ENCODE results near the gene BEAN1.

Gene BEAN1

GRCh38 chr16:66516509-66516807, 89.4 kb downstream of the BEAN1 start:
- Mint-ChIP-seq H3K9me3 (no peaks in the 10 kb centered on the region), H3K4me3 (peak overlapping the region; percentile 67), H3K27ac (peak overlapping the region; percentile 93), H3K27me3 (no peaks in the 10 kb centered on the region), H3K36me3 (no peaks in the 10 kb centered on the region), H3K4me1 (peaks cover 59% of the 10 kb centered on the region)
- peak; percentile 60 for ATAC-seq

GRCh38 chr16:66516808-66517585, 89.9 kb downstream of the BEAN1 start:
- Mint-ChIP-seq H3K4me1 (peaks cover 64% of the 10 kb centered on the region), H3K4me3 (peak overlapping the region; percentile 67), H3K9me3 (no peaks in the 10 kb centered on the region), H3K36me3 (no peaks in the 10 kb centered on the region), H3K27ac (peak overlapping the region; percentile 93), H3K27me3 (no peaks in the 10 kb centered on the region)
- ATAC-seq = peak; percentile 97

- H3K4me1 Mint-ChIP-seq = peaks cover 71% of the 10 kb centered on the region
- peak overlapping the region; percentile 93 for H3K27ac Mint-ChIP-seq
- no peaks in the 10 kb centered on the region for H3K27me3 Mint-ChIP-seq
- ATAC-seq = no peak
- no peaks in the 10 kb centered on the region for H3K36me3 Mint-ChIP-seq
- peak overlapping the region; percentile 67 for H3K4me3 Mint-ChIP-seq
- no peaks in the 10 kb centered on the region for H3K9me3 Mint-ChIP-seq
Measured at GRCh38 chr16:66517586-66518263, 90.6 kb downstream of the BEAN1 start.

GRCh38 chr16:66519482-66520373, 92.6 kb downstream of the BEAN1 start:
- Mint-ChIP-seq H3K27ac (peak overlapping the region; percentile 59), H3K4me1 (peaks cover 91% of the 10 kb centered on the region), H3K36me3 (no peaks in the 10 kb centered on the region), H3K4me3 (no peak overlapping the region), H3K9me3 (no peaks in the 10 kb centered on the region), H3K27me3 (no peaks in the 10 kb centered on the region)
- ATAC-seq = no peak

GRCh38 chr16:66520406-66521170, 93.5 kb downstream of the BEAN1 start:
- no peak for ATAC-seq

GRCh38 chr16:66521252-66521713, 94.2 kb downstream of the BEAN1 start:
- Mint-ChIP-seq H3K9me3 (no peaks in the 10 kb centered on the region), H3K4me3 (no peak overlapping the region), H3K4me1 (peaks cover 91% of the 10 kb centered on the region), H3K36me3 (no peaks in the 10 kb centered on the region), H3K27ac (peak overlapping the region; percentile 61), H3K27me3 (no peaks in the 10 kb centered on the region)
- no peak for ATAC-seq

More at GRCh38 chr16:66520406-66521170, 93.5 kb downstream of the BEAN1 start:
- peaks cover 91% of the 10 kb centered on the region for H3K4me1 Mint-ChIP-seq
- H3K36me3 Mint-ChIP-seq = no peaks in the 10 kb centered on the region
- no peak overlapping the region for H3K4me3 Mint-ChIP-seq
- no peaks in the 10 kb centered on the region for H3K27me3 Mint-ChIP-seq
- H3K27ac Mint-ChIP-seq = peak overlapping the region; percentile 59
- no peaks in the 10 kb centered on the region for H3K9me3 Mint-ChIP-seq

- peak overlapping the region; percentile 14 for H3K4me3 Mint-ChIP-seq
- H3K4me1 Mint-ChIP-seq = peaks cover 82% of the 10 kb centered on the region
- H3K36me3 Mint-ChIP-seq = no peaks in the 10 kb centered on the region
- no peaks in the 10 kb centered on the region for H3K9me3 Mint-ChIP-seq
- H3K27me3 Mint-ChIP-seq = no peaks in the 10 kb centered on the region
- peak overlapping the region; percentile 61 for H3K27ac Mint-ChIP-seq
- ATAC-seq = peak; percentile 76
Measured at GRCh38 chr16:66521951-66522771, 95.1 kb downstream of the BEAN1 start.

- no peaks in the 10 kb centered on the region for H3K27me3 Mint-ChIP-seq
- no peak overlapping the region for H3K4me3 Mint-ChIP-seq
- H3K4me1 Mint-ChIP-seq = peaks cover 74% of the 10 kb centered on the region
- no peaks in the 10 kb centered on the region for H3K36me3 Mint-ChIP-seq
- peak overlapping the region; percentile 71 for H3K27ac Mint-ChIP-seq
- H3K9me3 Mint-ChIP-seq = no peaks in the 10 kb centered on the region
- no peak for ATAC-seq
Measured at GRCh38 chr16:66522816-66523590, 95.9 kb downstream of the BEAN1 start.

- no peaks in the 10 kb centered on the region for H3K27me3 Mint-ChIP-seq
- no peaks in the 10 kb centered on the region for H3K36me3 Mint-ChIP-seq
- no peaks in the 10 kb centered on the region for H3K9me3 Mint-ChIP-seq
- ATAC-seq = peak; percentile 67
- no peak overlapping the region for H3K4me3 Mint-ChIP-seq
- H3K4me1 Mint-ChIP-seq = peaks cover 72% of the 10 kb centered on the region
- peak overlapping the region; percentile 71 for H3K27ac Mint-ChIP-seq
Measured at GRCh38 chr16:66523861-66524354, 96.8 kb downstream of the BEAN1 start.

- Mint-ChIP-seq H3K36me3 (no peaks in the 10 kb centered on the region), H3K27me3 (no peaks in the 10 kb centered on the region), H3K4me1 (peaks cover 66% of the 10 kb centered on the region), H3K27ac (peak overlapping the region; percentile 71), H3K9me3 (no peaks in the 10 kb centered on the region), H3K4me3 (no peak overlapping the region)
- peak; percentile 90 for ATAC-seq
Measured at GRCh38 chr16:66524601-66525164, 97.6 kb downstream of the BEAN1 start.

GRCh38 chr16:66525396-66526180, 98.5 kb downstream of the BEAN1 start:
- Mint-ChIP-seq H3K27ac (no peak overlapping the region), H3K4me3 (no peak overlapping the region), H3K9me3 (no peaks in the 10 kb centered on the region), H3K4me1 (peaks cover 57% of the 10 kb centered on the region), H3K36me3 (no peaks in the 10 kb centered on the region), H3K27me3 (no peaks in the 10 kb centered on the region)
- ATAC-seq = no peak

- Mint-ChIP-seq H3K36me3 (no peaks in the 10 kb centered on the region), H3K27ac (no peak overlapping the region), H3K27me3 (no peaks in the 10 kb centered on the region), H3K4me1 (peaks cover 30% of the 10 kb centered on the region), H3K9me3 (no peaks in the 10 kb centered on the region), H3K4me3 (no peak overlapping the region)
- ATAC-seq = no peak
Measured at GRCh38 chr16:66528294-66528693, 101.2 kb downstream of the BEAN1 start.
